HUES6 (cell line): ENCODE measurements around the gene UCP3.

ENCODE experiments used
- H3K27ac ChIP-seq: 2 replicates; pipeline ENCODE4 v1.7.0; 2013; ENCODE audit warnings: low read depth, mild to moderate bottlenecking, low read length, inconsistent platforms
- H3K27me3 ChIP-seq: 2 replicates; pipeline ENCODE4 v1.6.1; 2013; ENCODE audit warnings: low read length; ENCODE audit not compliant: control insufficient read depth, insufficient read depth
- H3K36me3 ChIP-seq: 2 replicates; pipeline ENCODE4 v1.6.1; 2013; ENCODE audit warnings: low read length; ENCODE audit not compliant: control insufficient read depth, insufficient read depth
- H3K4me1 ChIP-seq: 2 replicates; pipeline ENCODE4 v1.6.1; 2013; ENCODE audit warnings: low read length; ENCODE audit not compliant: control insufficient read depth, insufficient read depth
- H3K4me3 ChIP-seq: 2 replicates; pipeline ENCODE4 v1.5.1; 2013; ENCODE audit warnings: low read depth, low read length
- H3K9ac ChIP-seq: one replicate; pipeline ENCODE4 v1.6.1; 2013; ENCODE audit warnings: mild to moderate bottlenecking, low read length
- H3K9me3 ChIP-seq: 2 replicates; pipeline ENCODE4 v1.6.1; 2013; ENCODE audit warnings: low read depth, low read length; ENCODE audit not compliant: control insufficient read depth, insufficient read depth

The UCP3 gene, protein sequence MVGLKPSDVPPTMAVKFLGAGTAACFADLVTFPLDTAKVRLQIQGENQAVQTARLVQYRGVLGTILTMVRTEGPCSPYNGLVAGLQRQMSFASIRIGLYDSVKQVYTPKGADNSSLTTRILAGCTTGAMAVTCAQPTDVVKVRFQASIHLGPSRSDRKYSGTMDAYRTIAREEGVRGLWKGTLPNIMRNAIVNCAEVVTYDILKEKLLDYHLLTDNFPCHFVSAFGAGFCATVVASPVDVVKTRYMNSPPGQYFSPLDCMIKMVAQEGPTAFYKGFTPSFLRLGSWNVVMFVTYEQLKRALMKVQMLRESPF

DNA sequence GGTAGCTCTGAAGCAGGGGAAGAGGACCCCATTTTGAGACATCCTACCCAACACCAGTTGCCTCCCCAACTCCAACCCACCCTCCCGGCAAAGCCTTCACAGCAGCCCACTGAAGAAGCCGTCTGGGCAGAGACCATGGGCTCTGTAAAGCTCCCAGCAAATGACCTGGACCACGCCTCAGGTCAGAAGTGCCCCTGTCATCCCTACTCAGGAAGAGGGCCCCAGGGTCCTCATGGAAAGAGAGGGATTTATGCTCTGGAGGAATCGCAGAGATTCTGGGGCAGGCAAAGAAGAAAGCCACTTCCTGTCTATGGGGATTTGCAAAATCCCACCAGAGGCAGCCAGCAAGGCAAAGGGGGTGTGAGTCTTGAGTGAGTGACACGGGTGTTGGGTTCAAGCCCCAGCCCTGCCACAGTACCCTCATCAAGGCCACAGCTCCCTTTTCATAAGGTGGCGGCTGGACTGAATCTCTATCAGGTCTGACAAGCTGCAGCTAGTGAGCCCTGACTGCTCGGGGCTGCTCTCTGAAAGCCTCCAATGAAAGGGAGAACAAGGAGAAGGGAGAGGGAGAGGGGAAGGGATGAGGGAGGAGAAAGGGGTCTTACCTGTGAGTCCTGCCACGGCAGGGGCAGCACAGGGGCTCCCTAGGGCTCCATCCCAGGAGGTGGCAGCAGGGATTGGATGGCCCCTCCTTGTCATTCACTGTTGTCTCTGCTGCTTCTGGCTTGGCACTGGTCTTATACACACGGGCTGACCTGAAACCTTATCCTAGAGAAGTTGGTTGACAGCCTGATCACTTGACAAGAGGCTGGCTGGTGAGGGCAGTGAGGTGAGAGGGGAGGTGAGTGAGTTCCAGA lies at the start of gene UCP3:
TSS of gene UCP3 (minus strand) at position 713 of the 857 bp plus-strand sequence. CDS start 2,043 bp downstream, outside the sequence.
- no peak within 1 kb of the TSS for H3K4me3 ChIP-seq
- H3K36me3 ChIP-seq, result 0 out of 2 replicates have a peak, but pooled peaks cover 3% of the 10 kb centered on the region
- no peaks in the 10 kb centered on the region for H3K9me3 ChIP-seq
- no peak within 1 kb of the TSS for H3K9ac ChIP-seq
- H3K27me3 ChIP-seq, result no peaks in the 10 kb centered on the region
- peaks cover 8% of the 10 kb centered on the region for H3K4me1 ChIP-seq
- no peak within 1 kb of the TSS for H3K27ac ChIP-seq

DNA sequence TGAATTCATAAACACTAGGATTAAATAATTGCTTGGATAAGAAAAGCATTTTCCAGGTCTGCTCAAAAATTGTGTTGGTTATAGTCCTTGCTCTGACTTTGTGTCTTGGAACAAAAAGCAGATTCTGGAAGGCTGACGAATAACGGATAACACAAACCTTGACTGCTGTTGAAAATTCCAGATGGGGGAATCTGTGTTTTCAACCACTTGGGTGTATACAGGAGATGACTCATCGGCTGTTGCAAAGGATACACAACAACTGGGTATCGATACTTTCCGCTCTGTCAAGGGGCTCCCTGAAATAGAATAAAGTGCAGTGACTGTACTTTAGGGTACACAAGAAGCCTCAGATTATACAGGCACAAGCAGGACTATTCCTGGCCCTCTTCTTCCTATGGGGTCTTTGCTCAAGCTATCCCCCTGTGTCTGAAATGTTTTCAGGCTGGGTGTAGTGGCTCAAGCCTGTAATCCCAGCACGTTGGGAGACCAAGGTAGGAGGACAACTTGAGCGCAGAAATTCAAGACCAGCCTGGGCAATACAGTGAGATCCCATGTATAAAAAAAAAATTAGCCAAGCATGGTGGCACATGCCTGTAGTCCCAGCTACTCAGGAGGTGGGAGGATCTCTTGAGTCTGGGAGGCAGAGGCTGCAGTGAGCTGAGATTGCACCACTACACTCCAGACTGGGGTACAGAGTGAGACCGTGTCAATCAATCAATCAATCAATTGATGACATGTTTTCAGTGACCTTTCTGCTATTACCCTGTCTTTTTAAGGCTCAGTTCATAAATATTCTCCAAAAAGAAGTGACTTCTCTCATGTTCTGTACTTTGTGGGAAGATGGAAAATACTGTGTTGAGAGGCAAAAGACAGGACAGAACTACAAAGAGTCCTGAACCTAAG lies 48.6 kb upstream of the UCP3 start:
- Histone ChIP-seq H3K4me3 (no peak overlapping the region), H3K9ac (no peak overlapping the region), H3K9me3 (no peaks in the 10 kb centered on the region), H3K4me1 (peaks cover 3% of the 10 kb centered on the region; the same call in 1 of the 2 replicates), H3K27ac (no peak overlapping the region), H3K36me3 (no peaks in the 10 kb centered on the region), H3K27me3 (no peaks in the 10 kb centered on the region)

DNA sequence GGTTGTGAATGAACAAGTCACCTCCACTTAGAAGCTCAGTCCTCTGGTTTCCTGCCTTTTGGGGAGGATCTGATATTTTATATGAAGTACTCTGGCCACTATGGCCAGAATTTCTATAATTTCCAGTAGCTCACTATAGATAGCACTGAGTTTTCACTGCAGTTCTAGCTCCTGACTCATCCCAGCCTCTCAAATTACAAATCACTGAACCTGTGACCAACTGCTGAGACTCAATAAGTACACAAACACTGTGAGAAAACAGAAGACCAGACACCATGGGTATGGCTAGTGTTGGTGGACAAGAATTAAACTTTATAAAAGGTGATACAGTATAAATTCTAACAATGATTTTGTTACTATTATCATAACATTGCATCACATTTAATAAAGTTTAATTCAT lies 47.1 kb upstream of the UCP3 start:
- no peaks in the 10 kb centered on the region for H3K9me3 ChIP-seq

DNA sequence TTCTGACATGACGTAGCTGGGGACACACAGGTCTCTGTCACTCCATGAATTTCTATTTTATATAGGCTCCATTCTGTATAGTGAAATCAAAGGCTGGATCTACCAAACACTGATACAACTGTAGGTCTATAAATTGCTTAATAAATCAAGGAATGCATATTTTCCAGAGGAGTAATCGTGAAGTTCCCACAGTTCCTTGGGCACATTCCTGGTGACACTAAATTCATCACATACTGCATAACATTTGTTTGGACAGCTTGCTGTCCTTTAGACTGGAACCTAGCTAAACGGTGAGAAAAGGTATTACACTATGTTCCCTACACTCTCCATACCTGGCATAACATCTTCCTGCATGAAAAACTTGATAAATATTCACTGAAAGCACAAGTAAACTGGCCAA lies 41.6 kb upstream of the UCP3 start:
- no peak overlapping the region for H3K9ac ChIP-seq
- 0 out of 2 replicates have a peak, but pooled peaks cover 3% of the 10 kb centered on the region for H3K36me3 ChIP-seq
- no peaks in the 10 kb centered on the region for H3K4me1 ChIP-seq
- no peaks in the 10 kb centered on the region for H3K27me3 ChIP-seq
- H3K9me3 ChIP-seq, result no peaks in the 10 kb centered on the region
- H3K27ac ChIP-seq, result no peak overlapping the region
- no peak overlapping the region for H3K4me3 ChIP-seq

More for the DNA sequence above, 47.1 kb upstream of the UCP3 start:
- Histone ChIP-seq H3K27ac (no peak overlapping the region), H3K27me3 (no peaks in the 10 kb centered on the region), H3K36me3 (no peaks in the 10 kb centered on the region), H3K9ac (no peak overlapping the region), H3K4me3 (no peak overlapping the region), H3K4me1 (peaks cover 3% of the 10 kb centered on the region; the same call in 1 of the 2 replicates)

DNA sequence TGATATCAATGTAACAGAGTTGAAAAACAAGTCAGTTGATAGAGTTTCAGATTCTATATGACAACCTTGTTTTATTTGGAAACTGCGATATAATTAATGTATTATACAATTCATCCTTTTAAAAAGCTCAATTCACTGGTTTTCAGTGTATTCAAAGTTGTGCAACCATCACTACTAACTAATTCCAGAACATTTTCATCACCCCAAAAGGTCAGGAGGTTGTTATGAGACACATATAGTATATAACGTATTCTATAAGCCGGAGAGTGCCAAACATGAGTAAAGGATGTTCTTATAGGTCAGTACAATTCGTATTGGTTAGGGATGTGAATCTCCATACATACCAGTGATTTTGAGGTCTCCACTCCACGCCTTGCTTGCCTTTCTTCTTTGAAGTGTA lies 40.1 kb upstream of the UCP3 start:
- H3K9me3 ChIP-seq, result no peaks in the 10 kb centered on the region
- H3K36me3 ChIP-seq, result 0 out of 2 replicates have a peak, but pooled peaks cover 3% of the 10 kb centered on the region
- H3K4me3 ChIP-seq, result no peak overlapping the region
- H3K27me3 ChIP-seq, result no peaks in the 10 kb centered on the region
- no peak overlapping the region for H3K9ac ChIP-seq
- H3K4me1 ChIP-seq, result no peaks in the 10 kb centered on the region; the same call in 1 of the 2 replicates
- H3K27ac ChIP-seq, result no peak overlapping the region

DNA sequence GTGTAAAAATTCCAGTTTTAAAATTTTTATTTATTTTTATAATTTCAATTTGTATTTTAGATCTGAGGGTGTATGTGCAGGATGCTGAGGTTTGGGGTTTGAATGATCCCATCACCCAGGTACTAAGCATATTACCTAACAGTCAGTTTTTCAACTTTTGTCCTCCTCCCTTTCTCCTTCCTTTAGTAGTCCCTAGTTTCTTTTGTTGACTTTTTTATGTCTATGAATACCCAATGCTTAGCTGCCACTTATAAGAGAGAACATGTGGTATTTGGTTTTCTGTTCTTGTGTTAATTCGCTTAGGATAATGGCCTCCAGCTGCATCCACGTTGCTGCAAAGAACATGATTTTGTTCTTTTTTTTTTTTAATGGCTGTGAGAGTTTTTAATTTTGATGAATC lies 35.7 kb upstream of the UCP3 start:
- H3K36me3 ChIP-seq, result peaks cover 10% of the 10 kb centered on the region; the same call in 1 of the 2 replicates
- no peak overlapping the region for H3K9ac ChIP-seq
- H3K27me3 ChIP-seq, result no peaks in the 10 kb centered on the region
- H3K9me3 ChIP-seq, result no peaks in the 10 kb centered on the region
- no peak overlapping the region for H3K4me3 ChIP-seq
- no peaks in the 10 kb centered on the region; the same call in 1 of the 2 replicates for H3K4me1 ChIP-seq
- H3K27ac ChIP-seq, result no peak overlapping the region

DNA sequence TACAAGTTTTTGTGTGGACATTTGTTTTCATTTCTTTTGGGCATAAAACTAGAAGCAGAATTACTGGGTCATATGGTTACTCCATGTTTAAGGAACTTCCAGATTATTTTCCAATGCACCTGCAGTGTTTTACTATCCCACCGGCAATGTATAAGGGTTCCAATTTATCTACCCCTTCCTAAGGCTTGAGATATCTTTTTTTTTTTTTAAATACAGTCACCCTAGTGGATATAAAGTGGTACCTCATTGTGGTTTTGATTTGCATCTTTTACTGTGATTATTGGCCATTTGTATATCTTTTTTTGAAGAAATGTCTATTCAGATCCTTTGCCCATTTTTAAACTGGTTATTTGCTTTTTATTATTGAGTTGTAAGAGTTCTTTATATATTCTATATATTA lies 34.6 kb upstream of the UCP3 start:
- no peaks in the 10 kb centered on the region for H3K9me3 ChIP-seq
- H3K4me1 ChIP-seq, result no peaks in the 10 kb centered on the region; the same call in 1 of the 2 replicates
- H3K27me3 ChIP-seq, result no peaks in the 10 kb centered on the region
- H3K4me3 ChIP-seq, result no peak overlapping the region
- no peak overlapping the region for H3K27ac ChIP-seq
- H3K36me3 ChIP-seq, result peaks cover 14% of the 10 kb centered on the region
- H3K9ac ChIP-seq, result no peak overlapping the region

DNA sequence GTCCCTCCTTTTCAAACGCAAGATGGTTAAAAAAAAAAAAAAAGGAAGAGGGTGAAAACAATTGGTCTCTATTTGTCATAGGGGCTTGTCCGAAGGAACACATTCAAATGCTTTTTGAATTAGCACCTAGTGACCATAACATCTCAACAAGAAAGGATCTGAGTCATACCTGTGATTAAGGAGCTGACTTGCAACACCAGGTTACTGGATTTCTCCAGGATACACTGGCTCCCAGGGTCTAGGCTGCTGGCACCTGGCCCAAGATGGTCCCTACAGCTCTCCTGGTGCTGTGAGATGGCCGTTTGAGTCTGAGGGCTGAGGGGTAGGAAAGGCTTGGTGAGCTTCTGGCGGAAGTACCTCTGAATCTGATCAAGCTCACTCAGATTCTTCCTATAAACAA lies 28.4 kb upstream of the UCP3 start:
- H3K4me1 ChIP-seq, result no peaks in the 10 kb centered on the region
- H3K27me3 ChIP-seq, result no peaks in the 10 kb centered on the region
- H3K9me3 ChIP-seq, result no peaks in the 10 kb centered on the region
- peaks cover 42% of the 10 kb centered on the region for H3K36me3 ChIP-seq
- H3K9ac ChIP-seq, result no peak overlapping the region
- H3K4me3 ChIP-seq, result no peak overlapping the region
- H3K27ac ChIP-seq, result no peak overlapping the region

DNA sequence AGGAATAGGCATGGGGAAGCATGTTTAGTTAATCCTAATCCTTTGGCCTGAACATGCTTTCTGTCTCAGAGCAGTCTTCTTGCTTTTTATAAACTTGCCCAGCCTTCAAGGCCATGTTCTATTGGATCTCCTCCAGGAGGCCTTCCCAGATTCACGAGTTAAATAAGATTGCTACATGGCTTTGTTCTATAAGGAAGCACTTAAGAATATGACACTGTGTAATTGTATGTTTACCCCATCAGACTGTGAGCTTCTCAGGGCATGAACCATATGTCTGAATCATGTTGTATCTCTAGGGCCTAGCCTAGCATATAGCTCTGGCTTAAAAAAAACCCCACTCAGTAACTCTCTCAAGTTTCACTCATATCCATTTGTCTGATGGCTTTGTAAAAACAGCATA lies 26.4 kb upstream of the UCP3 start:
- no peaks in the 10 kb centered on the region for H3K9me3 ChIP-seq
- peaks cover 35% of the 10 kb centered on the region for H3K36me3 ChIP-seq
- H3K9ac ChIP-seq, result no peak overlapping the region
- no peak overlapping the region for H3K27ac ChIP-seq
- H3K4me1 ChIP-seq, result no peaks in the 10 kb centered on the region
- no peak overlapping the region for H3K4me3 ChIP-seq
- no peaks in the 10 kb centered on the region for H3K27me3 ChIP-seq

DNA sequence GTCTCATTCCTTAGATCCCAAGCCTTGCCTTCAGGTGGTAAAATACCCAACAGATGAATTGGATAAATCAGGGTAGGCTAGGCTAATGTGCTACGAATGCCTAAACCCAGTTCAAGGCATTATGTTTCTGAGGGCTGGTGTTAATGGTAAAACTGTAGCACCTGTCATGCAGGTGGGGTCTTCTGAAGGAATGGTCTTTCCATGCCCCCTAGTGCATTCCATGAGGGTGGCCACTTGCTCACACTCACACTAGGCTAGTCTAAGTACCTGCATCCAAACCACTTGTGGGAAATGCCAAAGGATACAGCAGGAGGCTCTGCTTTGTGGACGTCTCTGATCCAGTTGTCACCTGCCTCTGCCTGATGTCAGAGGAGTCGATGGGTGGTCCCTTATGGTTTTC lies 24.2 kb upstream of the UCP3 start:
- H3K9ac ChIP-seq, result no peak overlapping the region
- no peak overlapping the region for H3K27ac ChIP-seq
- H3K4me1 ChIP-seq, result no peaks in the 10 kb centered on the region
- no peaks in the 10 kb centered on the region for H3K9me3 ChIP-seq
- no peak overlapping the region for H3K4me3 ChIP-seq
- no peaks in the 10 kb centered on the region for H3K27me3 ChIP-seq
- H3K36me3 ChIP-seq, result peaks cover 27% of the 10 kb centered on the region
